DOHH2 (cell line): ENCODE results near the gene CDH12.

Experiments used
- EZH2phosphoT487 ChIP-seq: fragments of 200-600 bp; sonication (generic); IDR thresholded peaks from 2 replicates; pipeline ENCODE4 v1.6.1; 2017; ENCODE audit warnings: borderline replicate concordance, mild to moderate bottlenecking, antibody characterized with exemption, low read length, moderate library complexity, mixed read lengths
- TF ChIP-seq, protein P1 (sequence below): fragments of 200-600 bp; sonication (generic); IDR thresholded peaks from one replicate; pipeline ENCODE4 v1.5.1; 2014; ENCODE audit warnings: antibody characterized with exemption, mild to moderate bottlenecking, low read depth, low read length; ENCODE audit not compliant: poor library complexity, severe bottlenecking

DNA sequence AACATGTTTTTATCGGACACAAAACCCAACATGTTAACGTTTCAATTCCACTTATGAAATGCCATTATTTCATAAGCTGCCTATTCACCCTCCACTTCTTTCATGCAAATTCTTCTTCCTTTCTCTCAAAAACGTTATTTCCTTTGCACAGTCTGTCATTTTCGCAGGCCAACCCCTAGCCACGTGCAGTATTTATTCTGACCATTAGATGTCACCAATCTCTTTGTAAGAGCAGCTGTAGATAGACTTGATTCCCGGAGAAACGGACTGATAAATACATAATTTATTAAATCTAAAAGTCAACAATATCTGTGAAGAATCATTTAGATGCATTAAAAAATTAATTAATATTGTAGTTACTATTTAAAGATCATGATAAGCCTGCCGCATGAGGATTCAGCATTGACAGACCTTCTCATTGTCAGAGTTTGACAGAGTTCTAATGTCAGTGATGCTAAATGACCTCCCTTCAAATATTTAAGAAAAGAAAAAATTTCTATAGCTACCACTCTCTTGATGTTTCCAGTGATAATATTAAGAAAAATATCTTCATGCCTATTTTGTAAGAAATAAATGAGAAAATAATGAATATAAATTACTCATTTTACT, 933.6 kb downstream of the CDH12 start:
- no peak for TF ChIP-seq EZH2phosphoT487
- TF ChIP-seq, protein P1, sequence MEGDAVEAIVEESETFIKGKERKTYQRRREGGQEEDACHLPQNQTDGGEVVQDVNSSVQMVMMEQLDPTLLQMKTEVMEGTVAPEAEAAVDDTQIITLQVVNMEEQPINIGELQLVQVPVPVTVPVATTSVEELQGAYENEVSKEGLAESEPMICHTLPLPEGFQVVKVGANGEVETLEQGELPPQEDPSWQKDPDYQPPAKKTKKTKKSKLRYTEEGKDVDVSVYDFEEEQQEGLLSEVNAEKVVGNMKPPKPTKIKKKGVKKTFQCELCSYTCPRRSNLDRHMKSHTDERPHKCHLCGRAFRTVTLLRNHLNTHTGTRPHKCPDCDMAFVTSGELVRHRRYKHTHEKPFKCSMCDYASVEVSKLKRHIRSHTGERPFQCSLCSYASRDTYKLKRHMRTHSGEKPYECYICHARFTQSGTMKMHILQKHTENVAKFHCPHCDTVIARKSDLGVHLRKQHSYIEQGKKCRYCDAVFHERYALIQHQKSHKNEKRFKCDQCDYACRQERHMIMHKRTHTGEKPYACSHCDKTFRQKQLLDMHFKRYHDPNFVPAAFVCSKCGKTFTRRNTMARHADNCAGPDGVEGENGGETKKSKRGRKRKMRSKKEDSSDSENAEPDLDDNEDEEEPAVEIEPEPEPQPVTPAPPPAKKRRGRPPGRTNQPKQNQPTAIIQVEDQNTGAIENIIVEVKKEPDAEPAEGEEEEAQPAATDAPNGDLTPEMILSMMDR = peak; percentile 70
